Stimulated activated CD4-positive, alpha-beta T cell treated with anti-CD3 and anti-CD28 coated beads, Interleukin-2, amount 100 ng/mL, for 48 hours (primary cell): ENCODE measurements around the gene OR13F1.
"Not testable (repeated sequence)": the region's sequence is repeated elsewhere in the genome, so short reads cannot be mapped to it uniquely, and the experiment has no call there.

ENCODE experiments used
- DNase-seq, 2 donors: peaks; one replicate each; pipeline ENCODE4 v3.0.0-alpha.2; 2020

OR13F1 gene, protein sequence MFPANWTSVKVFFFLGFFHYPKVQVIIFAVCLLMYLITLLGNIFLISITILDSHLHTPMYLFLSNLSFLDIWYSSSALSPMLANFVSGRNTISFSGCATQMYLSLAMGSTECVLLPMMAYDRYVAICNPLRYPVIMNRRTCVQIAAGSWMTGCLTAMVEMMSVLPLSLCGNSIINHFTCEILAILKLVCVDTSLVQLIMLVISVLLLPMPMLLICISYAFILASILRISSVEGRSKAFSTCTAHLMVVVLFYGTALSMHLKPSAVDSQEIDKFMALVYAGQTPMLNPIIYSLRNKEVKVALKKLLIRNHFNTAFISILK

GRCh38 chr9:104503963-104504362 lies at the start of gene OR13F1:
OR13F1 (plus strand) TSS chr9:104504263; CDS start chr9:104504263, 0 bp downstream.
- no peak for DNase-seq

GRCh38 chr9:104456831-104457230 lies 47.2 kb upstream of the OR13F1 start:
- no peak for DNase-seq

DNA sequence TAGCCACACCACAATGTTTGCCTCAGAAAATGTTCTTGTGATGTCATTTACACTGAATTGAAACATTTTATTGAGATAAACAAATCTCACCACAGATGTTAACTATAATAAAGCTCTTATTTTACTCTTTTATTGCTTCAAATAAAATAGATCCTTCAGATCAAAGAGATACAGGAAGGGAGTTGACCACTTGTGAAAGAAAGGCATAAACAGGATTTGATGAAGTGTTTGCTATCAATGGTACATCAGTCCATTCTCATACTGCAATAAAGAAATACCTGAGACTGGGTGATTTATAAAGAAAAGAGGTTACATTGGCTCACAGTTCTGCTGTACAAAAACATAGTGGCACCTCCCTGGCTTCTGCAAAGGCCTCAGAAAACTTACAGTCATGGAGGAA lies 40.2 kb upstream of the OR13F1 start:
- DNase-seq: no peak

GRCh38 chr9:104468261-104468660 lies 35.8 kb upstream of the OR13F1 start:
- DNase-seq: no peak

GRCh38 chr9:104482921-104483570 lies 21.0 kb upstream of the OR13F1 start:
- no peak for DNase-seq

DNA sequence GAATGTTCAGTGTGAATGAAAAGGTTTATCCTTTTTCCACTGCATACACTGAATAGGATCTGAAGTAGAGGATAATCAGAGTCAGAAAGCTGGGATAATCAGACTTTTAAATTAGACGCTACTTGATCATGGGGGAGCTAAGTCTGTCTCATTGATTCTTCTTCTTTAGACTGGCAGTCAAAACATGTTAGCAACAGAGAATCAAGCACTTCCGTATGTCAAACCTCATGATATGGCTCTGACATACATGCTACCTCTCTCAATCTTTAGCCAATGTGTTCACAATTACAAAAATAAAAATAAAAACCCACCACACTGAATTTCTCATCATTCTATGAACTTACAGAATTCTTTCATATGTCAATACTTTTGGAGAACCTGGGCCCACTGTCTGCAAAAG lies 19.0 kb upstream of the OR13F1 start:
- no peak for DNase-seq

- no peak for DNase-seq
Observed at GRCh38 chr9:104494808-104495207, 9.3 kb upstream of the OR13F1 start.

GRCh38 chr9:104503440-104503839 lies 623 bp upstream of the OR13F1 start:
- DNase-seq: no peak

- DNase-seq: no peak
Observed at GRCh38 chr9:104506565-104506964, 2.5 kb downstream of the OR13F1 start.

GRCh38 chr9:104514901-104515300 lies 10.8 kb downstream of the OR13F1 start:
- no peak for DNase-seq

- not testable (repeated sequence) for DNase-seq
Observed at GRCh38 chr9:104520241-104520640, 16.2 kb downstream of the OR13F1 start.

GRCh38 chr9:104527109-104527508 lies 23.0 kb downstream of the OR13F1 start, which contains the start of gene OR13C4:
OR13C4 (minus strand) TSS chr9:104527209; CDS start chr9:104527209, 0 bp downstream.
- DNase-seq: no peak

DNA sequence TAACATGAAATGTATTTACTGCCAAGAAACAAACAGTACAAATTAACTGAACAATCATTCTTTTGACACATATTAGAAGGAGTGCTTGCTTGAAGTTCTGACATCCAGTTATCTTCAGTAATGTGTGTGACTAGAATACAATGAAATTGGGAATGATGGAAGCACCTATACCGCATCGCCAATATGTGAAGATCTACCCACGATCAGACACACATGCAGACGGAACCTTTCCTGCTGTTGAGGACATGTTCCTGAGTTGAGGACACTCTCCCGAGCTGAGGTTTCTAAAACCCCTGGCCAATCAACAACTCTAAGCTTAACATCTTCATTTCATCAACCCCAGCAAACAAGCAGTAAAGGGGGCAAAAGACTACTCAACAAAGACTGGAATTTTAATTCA lies 32.7 kb downstream of the OR13F1 start, which contains the start of gene OR13C3:
OR13C3 (minus strand) TSS at position 101 of the 400 bp plus-strand sequence. CDS start 133 bp downstream, outside the sequence.
- no peak for DNase-seq

DNA sequence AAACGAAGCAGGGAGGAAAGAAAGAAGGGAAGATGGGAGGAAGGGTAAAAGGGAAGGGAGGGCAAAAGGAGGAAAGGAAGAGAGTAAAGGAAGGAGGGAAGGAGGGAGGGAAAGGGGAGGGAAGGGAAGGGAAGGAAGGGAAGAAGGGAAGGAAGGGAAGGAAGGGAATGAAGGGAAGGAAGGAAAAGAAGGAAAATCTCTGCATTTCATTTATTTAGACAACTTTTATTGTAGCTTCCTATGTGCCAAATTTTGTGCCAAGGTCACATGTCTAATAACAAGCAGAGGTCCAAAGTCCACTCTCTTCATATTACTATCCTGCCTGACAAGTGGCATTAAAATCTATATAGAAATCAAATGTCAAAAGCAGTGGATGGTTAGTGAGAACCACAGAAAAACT lies 35.2 kb downstream of the OR13F1 start:
- no peak for DNase-seq

DNA sequence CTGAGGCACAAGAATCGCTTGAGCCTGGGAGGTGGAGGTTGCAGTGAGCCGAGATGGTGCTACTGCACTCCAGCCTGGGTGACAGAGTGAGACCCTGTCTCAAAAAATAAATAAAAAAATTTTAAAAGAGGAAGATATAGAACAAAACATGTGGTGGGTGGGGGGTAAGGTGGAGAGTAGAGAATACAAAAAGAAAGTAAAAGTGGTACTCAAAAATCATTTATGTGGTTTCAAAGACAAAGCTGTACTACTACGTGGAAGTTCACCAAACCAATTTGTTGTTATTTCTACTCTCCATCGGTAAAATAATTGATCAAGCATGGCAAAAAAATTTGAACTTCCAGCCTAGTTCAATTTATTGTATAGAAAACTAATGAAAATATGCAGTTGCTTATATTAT lies 40.6 kb downstream of the OR13F1 start:
- DNase-seq: no peak

DNA sequence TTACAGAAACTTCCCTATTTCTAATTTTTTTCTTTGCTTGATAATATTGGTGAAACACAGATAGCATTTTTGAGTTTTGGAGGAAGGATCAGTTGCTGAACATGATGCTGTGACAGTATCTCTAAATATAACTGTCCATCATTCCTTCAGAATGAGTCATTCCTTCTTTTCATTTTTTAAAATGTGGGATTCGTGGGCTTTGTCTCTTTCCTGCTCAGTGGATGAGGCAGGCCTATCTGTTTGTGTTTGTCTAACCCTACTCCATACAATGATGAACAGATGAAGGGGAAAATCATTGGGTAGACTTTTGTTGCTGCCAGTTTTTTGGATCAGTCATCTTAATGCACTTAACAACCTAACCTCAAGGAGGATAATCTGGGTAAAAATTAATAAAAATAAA lies 49.2 kb downstream of the OR13F1 start:
- no peak for DNase-seq
